IPS DF 4.7 (cell line): ENCODE measurements around the gene MCM10.
A peak's percentile ranks its signal among the peaks of the same experiment; 100 is the strongest.
"Not testable (repeated sequence)": the region's sequence is repeated elsewhere in the genome, so short reads cannot be mapped to it uniquely, and the experiment has no call there.

Source experiments
- DNase-seq: peaks from one replicate; pipeline ENCODE4 v3.0.0-alpha.2; 2013; ENCODE audit warnings: low spot score; ENCODE audit errors: extremely low read depth

Gene MCM10

DNA sequence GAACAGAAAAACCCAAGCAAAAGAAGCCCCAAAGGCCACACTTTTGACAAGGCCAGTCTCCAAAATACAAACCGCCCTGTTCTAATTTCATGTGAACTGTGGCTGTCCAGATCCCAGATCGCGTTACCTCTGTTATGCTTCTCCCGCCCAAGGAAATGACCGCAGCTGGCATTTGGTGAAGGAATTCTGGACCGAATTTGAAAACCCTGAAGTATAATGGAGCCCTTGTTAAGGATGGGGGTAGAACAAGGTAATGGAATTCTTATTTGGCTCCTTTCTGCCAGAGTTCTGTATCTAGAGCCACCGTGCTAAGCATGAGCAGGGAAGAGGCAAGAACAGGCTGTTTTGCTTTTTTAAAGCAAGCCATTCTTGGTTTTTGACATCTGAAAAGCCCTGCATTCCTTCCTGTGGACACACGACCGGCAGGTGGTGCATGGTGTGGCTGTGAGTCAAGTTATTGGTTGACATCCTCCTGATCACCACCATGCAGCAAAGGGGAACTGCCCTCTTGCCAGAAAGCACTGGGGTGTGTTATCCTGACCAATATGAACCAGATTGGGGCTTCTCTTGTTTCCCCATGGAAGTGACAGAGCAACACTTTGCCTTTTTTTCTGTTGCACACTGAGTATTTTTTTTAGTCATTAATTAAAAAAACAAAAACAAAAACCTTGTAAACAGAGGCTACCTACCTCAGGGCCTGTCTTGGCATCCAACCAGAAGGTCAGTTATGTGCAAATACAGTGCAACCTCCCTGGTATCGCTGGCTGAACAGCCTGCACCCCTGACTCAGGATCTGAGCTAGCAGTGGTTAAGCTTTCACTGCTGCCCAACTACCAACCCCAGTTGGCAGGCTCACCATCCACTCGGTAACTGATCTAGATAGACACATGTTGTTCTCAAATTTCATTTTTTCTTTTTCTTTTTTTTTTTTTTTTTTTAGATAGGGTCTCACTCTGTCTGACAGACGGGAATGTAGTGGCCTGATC lies 58.6 kb downstream of the MCM10 start:
- peak; percentile 33 for DNase-seq

DNA sequence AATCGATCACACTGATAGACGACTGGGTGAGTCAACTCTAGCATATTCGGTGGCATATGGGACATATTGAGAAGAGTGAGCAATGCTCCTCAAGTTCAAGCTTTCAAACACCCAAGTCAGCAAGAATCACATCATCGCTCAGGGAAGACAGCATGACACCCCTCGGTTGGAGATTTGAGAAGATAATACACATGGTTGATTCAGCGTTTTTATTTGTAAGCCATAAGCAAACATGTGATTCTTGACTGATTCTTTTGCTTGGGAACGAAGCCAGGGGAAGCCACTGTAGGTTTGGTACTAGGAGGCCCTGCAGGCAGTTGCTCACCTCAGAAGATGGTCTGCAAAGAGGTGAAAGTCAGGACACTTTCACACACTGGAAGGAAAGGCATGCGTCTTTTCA lies 60.2 kb downstream of the MCM10 start:
- DNase-seq: no peak

DNA sequence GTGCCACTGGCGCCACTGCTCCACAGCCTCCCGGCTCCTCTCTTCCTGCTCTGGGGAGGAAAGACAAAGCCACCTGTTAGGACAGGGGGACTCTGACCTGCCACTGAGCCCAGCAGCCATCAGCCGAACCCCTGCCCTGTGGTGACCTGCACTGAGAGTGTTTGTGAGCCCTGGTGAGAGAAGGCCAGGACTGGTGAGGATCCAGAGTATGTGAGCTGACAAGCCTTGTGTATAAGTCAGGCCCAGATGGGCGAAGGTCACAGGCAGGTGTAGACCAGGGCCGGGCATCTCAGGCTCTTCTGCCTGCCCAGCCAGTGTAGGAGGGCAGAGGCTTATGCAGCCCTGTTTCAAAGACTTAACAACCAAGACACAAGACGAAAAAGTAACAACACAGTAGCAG lies 60.8 kb downstream of the MCM10 start:
- DNase-seq: no peak

DNA sequence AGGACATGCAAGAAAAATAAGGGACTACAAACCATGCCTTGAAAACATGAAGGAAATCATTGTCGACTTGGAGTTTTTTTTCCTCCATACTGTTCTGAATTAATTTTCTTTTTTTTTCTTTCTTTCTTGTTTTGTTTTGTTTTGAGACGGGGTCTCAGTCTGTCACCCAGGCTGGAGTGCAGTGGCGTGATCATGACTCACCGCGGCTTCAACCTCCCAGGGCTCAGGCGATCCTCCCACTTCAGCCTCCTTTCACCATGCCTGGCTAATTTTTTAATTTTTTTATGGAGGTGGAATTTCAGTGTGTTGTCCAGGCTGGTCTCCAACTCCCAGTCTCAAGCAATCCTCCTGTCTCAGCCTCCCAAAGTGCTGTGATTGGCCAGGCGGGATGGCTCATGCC lies 61.2 kb downstream of the MCM10 start:
- no peak for DNase-seq

DNA sequence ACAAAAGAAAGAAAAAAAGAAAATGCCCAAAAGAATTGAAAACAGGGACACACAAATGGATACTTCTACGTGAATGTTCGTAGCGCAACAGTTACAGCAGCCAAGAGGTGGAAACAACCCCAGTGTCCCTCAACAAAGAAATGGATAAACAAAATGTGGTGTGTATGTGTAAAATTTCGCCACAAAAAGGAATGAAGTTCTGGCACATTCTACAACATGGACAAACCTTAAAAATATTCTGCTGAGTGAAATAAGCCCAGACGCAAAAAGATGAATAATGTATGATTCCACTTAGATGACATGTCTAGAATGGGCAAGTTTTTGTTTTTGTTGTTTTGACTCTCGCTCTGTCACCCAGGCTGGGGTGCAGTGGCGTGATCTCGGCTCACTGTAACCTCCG lies 61.9 kb downstream of the MCM10 start:
- DNase-seq: no peak

DNA sequence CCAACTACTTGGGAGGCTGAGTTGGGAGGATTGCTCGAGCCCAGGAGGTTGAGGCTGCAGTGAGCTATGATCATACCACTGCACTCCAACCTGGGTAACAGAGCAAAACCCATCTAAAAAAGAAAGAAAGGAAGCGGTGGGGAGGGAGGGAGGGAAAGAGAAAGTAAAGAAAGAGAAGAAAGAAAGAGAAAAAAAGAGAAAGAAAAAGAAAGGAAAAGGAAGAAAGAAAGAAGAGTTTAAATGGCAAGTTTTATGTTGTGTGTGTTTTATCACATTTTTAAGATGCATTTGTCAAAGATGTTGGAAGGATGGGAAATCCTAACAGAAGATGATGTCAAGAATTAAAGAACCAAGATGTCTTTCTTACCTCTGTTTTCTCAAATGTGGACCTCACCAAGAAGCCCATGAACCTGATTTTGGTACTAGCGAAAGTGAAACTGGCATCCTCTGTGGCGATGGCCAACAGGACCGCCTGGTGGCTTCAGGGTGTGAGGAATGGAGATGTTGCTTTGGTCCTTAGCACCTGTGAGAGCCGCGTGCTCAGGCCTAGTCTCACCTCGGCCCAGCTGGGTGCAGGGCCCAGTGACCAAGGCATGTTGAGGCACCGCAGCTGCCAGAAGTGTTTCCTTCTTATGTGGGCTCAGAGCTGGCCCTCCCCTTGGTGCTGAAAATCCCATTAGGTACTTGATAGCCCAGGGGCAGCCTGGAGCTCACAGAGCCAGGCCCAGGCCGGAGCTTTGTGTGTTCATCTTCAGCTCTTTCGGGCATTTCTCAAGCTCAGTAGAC lies 63.0 kb downstream of the MCM10 start:
- DNase-seq: no peak

DNA sequence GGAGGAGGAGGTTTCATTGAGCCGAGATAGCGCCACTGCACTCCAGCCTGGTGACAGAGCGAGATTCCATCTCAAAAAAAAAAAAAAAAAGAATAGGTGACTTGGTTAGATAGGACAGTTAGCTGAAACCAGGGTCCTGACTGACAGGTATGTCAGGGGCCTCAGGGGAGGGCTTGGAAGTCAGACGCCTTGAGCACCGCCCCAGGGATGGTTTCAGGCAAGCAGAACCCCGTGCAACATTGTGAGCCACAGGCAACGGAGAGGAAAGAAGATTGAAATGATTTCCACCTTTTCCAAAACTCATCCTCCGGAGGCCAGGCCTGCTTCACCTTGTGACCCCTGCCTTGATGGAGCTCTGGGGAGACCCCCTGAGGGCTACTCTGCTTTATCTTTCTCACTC lies 64.2 kb downstream of the MCM10 start:
- no peak for DNase-seq

DNA sequence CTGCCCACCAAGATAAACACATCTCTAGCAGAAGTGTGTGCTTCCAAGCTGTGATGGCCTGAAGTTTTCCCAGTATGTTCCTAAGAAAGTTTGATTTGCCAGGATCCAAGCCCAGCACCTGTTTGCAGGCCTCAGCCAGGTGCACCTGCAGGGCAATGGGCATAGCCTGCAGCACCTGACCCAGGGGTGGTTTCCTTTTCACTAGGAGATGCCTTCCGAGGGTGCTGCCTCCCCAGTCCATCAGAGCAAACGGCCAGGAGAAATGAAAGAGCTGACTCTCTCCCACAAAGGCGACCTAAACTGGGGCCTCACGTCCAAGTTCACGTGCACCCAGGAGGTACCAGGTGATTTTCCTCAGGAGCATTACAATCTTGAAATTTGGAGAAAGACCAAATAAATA lies 65.7 kb downstream of the MCM10 start:
- no peak for DNase-seq

DNA sequence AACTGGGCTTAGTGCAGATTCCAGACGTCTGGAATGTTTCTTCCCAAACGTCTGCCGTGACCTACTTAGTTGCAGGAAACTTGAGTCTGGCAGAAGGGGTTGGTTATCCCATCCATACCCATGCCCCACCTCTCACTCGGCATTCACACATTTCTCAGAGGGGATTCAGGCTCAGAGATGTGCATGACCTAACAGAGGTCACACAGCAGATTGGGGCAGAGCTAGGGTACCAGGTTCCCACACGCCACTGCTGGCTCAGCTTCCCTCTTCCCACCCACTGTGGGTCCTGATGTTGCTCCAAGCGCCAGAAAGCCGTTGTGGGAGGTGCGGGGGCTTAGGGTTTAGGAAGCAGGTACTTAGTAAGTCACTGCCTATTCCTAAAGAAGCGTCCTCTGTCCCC lies 69.8 kb downstream of the MCM10 start:
- DNase-seq: no peak

DNA sequence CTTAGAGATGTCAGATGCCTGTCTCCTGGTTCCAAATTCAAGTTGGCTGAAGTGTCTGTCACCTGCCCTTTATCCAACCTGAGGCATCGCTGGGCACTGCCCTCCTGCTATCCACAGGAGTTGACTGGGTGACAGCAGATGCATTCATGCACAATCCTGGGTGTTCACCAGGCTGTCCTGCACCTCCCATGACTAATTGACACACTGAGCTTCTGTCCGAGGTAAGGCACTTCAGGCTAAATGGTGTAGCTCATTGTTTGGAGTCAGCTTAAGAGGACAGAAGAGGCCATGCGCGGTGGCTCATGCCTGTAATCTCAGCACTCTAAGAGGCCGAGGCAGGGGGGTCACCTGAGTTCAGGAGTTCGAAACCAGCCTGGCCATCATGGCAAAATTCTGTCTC lies 70.5 kb downstream of the MCM10 start:
- DNase-seq: no peak

DNA sequence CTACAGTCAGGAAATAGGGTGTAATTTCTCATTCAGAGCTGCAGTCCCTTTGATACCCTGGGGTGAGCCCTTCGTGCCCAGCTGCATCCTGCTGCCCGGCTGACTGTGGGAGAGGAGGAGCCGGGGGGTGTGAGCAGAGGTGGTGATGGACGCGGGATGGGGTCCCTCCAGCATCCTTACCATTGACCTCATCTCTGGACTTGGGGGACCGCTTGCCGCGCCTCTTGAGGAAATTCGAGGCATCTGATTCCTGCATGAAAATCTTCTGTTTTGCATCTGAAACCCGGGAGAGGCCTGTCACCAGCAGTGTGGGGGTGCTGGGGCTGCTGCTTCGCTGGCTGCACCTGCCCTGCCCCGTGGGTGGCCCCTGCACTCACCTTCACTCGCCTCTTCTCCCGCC lies 72.0 kb downstream of the MCM10 start:
- DNase-seq: no peak

DNA sequence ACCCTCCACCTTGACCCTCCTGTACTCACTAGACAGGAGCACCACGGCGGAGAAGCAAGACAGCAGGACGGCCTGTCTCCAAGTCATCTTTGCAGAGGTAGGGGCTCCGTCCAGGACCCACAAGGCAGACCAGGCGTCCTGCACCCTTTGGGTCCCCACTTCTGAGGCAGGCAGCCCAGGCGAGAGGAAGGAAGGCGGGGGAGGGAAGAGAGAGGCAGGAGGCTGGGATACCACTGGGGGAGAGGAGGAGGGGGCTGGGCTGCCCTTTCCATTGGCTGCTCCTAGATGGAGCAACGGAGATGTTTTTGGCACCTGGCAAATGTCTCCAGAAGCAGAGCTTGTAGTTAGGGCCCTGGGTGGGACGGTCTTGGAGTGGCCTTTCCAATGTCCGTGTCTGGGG lies 72.8 kb downstream of the MCM10 start, which contains the start of gene UCMA:
TSS of gene UCMA (minus strand) at position 203 of the 400 bp plus-strand sequence. CDS start at position 87, 116 bp downstream.
- DNase-seq: no peak

DNA sequence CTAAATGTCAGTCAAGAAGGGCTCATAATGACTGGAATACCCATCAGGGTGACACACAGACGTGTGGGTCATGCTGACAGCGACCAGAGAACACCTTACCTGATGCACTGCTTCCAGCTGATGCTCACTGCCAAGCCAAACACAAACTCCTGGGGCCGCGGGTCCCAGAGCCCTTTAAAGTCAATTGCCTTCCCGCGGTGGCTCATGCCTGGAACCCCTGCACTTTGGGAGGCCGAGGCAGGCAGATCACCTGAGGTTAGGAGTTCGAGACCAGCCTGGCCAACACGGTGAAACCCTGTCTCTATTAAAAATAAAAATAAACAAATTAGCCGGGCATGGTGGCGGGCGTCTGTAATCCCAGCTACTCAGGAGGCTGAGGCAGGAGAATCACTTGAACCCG lies 73.4 kb downstream of the MCM10 start:
- not testable (repeated sequence) for DNase-seq

DNA sequence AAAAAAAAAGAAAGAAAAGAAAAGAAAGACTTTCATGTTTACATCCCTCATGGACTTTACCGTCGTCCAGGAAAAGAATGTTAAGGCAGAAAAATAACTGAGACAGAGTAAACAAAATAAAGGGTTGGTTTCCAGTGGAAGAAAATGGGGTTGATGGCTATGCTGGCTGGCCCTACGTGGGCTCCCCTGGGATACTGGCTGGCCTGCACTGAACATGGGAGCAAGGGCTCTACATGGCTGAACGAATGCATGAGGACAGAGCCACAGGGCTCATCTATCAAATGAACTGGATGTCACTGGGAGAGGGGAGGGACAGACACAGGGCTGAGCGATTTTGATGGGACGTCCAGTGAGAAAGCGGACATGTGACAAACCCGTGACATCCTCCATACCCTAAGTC lies 75.3 kb downstream of the MCM10 start:
- DNase-seq: no peak

DNA sequence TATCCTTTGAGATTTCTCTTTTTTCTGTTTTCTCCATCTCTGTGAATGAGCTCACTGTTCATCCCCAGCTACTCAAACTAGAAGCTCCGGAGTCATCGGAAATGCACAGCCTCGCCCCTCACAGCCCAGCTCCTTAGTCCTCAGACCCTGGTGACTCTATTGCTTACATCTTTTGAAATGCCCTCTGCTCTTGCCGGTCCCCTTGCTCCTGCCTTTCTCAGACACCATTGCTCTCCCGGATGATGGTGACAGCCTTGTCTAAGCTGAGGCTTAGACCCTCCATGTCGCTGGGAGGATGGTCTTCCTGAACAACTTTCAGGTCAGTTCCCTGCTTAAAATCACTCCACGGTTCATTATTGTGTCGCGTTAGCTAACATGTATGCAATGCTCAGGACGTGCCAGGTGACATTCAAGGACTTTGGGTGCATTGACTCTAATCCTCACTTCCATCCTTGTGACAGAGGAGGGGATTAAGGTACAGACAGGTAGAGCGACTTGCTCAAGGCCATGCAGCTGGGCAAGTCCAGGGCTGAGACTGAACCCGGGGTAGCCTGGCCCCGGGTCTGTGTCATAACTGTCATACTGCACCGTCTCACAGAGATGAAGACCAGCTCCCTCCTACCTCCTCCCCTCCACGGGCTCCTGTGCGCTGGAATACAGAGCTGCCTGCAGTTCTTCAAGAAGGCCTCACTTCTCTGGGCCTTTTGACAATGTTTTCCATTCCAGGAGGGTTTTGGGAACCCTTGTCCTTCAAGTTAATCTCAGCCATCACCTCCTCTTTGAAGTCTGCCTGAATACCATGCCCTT lies 77.1 kb downstream of the MCM10 start:
- no peak for DNase-seq

DNA sequence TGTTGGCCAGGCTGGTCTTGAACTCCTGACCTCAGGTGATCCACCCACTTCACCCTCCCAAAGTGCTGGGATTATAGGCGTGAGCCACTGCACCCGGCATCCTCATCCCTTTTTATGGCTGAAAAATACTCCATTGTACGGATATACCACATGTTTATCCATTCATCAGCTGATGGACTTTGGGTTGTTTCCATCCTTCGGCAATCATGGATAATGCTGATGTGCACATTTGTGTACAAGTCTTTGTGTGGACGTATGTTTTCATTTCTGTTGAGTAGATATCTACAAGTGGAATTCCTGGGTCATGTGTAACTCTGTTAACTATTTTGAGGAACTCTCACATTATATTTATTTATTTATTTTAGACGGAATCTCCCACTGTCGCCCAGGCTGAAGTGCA lies 78.6 kb downstream of the MCM10 start:
- no peak for DNase-seq

DNA sequence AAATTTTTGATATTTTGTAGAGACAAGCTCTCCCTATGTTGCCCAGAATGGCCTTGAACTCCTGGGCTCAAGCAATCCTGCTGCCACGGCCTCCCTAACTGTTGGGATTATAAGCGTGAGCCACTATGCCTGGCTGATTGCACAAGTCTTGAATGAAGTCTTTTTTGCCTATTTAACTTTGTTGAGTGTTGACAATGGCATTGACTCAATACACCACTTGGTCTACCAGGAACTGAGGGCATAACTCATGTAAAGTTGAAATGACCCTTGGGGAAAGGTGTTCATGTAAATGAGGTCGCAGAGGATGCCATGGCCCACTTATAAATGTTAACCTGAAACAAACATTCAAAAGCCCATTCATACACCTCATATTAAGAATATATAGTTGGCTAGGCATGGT lies 80.3 kb downstream of the MCM10 start:
- DNase-seq: no peak

DNA sequence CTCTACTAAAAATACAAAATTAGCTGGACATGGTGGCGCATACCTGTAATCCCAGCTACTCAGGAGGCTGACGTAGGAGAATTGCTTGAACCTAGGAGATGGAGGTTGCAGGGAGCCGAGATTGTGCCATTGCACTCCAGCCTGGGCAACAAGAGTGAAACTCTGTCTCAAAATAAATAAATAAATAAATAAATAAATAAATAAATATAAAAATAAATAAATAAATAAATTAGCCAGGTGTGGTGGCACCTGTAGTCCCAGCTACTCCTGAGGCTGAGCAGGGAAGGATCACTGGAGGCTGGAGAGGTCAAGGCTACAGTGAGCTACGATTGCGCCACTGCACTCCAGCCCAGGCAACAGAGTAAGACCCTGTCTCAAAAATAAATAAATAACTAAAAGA lies 80.9 kb downstream of the MCM10 start:
- DNase-seq: not testable (repeated sequence)

DNA sequence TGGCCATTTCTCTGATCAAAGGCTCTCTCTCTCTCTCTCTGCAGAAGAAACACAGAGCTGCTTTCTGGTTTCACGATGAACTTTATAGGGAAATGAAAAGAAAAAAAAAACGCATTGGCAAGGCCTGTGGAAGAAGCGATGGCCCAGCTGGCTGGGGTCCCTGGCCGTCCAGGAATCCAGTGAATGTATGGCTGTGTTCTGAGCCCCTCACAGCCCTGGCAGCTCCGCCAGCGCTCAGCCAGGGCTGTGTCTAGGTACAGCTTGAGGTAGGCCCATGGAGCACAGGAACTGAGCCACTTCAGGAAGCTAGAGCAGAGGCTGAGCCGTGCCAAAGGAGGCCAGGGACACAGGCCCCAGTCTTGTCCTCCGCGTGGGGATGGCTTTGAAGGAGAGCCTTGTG lies 85.9 kb downstream of the MCM10 start:
- DNase-seq: no peak

DNA sequence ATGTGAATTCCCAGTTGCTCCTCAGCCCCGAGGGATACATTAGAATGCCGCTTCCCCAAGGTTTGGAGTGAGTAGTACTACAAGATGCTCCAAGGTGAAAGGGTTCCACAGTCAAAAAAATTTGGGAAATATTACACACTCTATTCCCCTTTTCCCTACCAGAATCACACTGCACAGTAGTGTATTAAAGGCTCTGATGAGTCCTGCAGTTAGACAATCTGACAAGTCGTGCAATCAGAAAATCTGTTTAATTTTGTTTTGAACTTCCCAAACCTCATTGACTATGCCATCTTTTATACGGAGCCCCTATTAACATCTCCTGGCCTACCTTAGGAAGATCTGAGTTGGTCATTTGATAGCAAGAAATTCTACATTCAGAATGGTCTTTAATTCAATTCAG lies 86.4 kb downstream of the MCM10 start:
- DNase-seq: no peak

DNA sequence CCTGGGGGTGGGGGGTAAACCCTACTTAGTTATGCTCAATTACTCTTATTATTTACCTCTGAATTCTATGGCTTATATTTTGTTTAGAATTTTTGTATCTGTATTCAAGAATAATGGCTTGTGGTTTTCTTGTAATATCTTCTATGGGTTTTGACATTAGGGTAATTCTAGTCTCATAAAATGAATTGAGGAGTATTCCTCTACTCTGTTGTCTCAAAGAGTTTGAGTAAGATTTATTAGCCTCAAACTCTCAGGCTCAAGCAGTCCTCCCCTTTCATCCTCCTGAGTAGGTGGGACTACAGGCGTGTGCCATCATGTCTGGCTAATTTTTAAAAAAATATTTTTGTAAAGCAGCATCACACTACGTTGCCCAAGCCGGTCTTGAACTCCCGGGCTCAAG lies 92.4 kb downstream of the MCM10 start:
- DNase-seq: no peak

DNA sequence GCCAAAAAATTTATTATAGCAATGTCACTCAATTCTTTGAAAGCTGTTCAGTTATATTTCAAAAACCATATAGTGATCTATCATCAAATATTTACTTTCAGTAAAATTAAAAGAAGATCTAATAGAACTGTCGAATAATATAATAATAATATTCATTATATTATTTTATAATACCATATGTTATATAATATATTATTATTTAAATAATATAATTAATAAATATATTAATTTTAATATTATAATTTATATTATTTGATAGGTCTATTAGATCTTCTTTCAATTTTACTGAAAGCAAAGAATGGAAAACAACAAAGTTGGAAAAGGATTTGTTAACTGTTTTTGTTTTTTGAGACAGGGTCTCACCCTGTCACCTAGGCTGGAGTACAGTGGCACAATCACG lies 95.3 kb downstream of the MCM10 start:
- no peak for DNase-seq
